Esophagus (tissue), 2 donors: Measurements from ENCODE around the gene GFAP. TPM values are rescaled to one million over a fixed set of nuclear protein-coding genes. Genes with fewer than 3 reads are reported as not detected.

Source experiments
- H3K27ac ChIP-seq, 2 donors: one replicate each; pipeline ENCODE4 v1.5.1; 2013; ENCODE audit warnings: low read depth in 2 of 2, mild to moderate bottlenecking in 2 of 2, inconsistent platforms in 1 of 2, low read length in 1 of 2, moderate library complexity in 1 of 2
- H3K27me3 ChIP-seq, 2 donors: one replicate each; pipeline ENCODE4 v1.6.1; 2013; ENCODE audit warnings: low read length in 2 of 2, control low read depth in 1 of 2, mild to moderate bottlenecking in 1 of 2; ENCODE audit not compliant: insufficient read depth in 2 of 2, control insufficient read depth in 1 of 2
- H3K36me3 ChIP-seq, 2 donors: one replicate each; pipeline ENCODE4 v1.6.1; 2013; ENCODE audit warnings: low read length in 1 of 2; ENCODE audit not compliant: control insufficient read depth in 2 of 2, insufficient read depth in 2 of 2
- H3K4me1 ChIP-seq, 2 donors: one replicate each; pipeline ENCODE4 v1.6.1; 2013; ENCODE audit warnings: low read length in 1 of 2; ENCODE audit not compliant: control insufficient read depth in 2 of 2, insufficient read depth in 2 of 2
- H3K4me3 ChIP-seq, 2 donors: one replicate each; pipeline ENCODE4 v1.5.1; 2013; ENCODE audit warnings: low read length in 2 of 2, mild to moderate bottlenecking in 2 of 2, low read depth in 1 of 2, moderate library complexity in 1 of 2
- H3K9me3 ChIP-seq, 2 donors: one replicate each; pipeline ENCODE4 v1.6.1; 2013; ENCODE audit warnings: mild to moderate bottlenecking in 2 of 2, low read depth in 1 of 2, low read length in 1 of 2, moderate library complexity in 1 of 2; ENCODE audit not compliant: control insufficient read depth in 2 of 2, insufficient read depth in 1 of 2
- WGBS, 2 donors: extraction: QIAGEN DNeasy Blood & Tissue Kit; methylation state at CpG; one replicate each; pipeline ENCODE4 v1.1.7; 2013; 5-methylcytosine and 5-hydroxymethylcytosine counted together
- polyA plus RNA-seq, 2 donors: library from polyadenylated mRNA; stranded (reverse); fragments of 200-250 nt; gene quantifications; one replicate each; pipeline ENCODE4 v1.2.3, GENCODE V29; 2013
- donor health status: healthy with polysubstance abuse.
- donor health status: Bipolar disorder and iron deficiency.

Gene GFAP
- polyA plus RNA-seq, 2 donors: 0.08 TPM; not detected in 1

DNA sequence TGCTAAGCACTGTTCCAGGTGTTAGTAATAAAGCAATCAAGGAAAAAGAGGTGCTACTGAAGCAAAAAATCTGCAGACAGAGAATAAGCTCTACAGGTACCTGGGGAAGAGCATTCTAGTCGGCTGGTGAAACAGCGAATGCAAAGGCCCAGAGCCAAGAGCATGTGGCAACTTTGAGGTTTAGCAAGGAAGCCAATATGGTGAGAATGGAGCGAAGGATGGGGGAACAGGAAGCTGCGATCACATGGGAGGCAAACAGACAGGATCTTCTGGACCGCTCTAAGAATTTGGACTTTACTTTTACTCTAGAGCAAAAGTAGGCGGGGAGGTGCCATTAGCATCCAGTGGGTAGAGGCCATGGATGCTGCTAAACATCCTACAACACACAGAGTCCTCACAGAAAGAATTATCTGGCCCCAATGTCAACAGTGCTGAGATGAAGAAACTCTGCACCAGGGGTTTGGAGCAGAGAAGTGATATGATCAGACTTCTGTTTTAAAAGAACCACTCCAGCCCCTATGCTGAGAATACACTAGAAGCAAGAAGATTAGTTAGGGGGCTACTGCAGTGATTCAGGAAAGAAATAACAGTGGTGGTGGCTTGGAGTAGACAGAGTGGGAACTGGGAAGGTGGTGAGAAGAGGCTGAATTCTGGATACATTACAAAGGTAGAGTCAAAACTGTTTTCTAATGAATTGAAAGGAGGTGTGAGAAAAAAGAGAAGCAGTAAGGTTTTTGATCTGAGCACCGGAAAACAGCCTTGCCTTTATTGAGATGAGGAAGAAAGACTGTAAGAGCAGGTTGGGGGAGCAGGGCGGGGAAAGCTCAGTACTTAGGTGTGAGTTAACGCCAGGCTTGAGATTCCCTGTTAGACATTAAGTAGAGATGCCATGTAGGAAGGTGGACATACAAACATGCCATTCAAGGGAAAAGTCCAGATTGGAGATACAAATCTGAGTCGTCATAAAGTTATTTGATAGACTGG, 27.0 kb downstream of the GFAP start:
- H3K9me3 ChIP-seq: no peaks in the 10 kb centered on the region
- no peaks in the 10 kb centered on the region for H3K27me3 ChIP-seq
- H3K27ac ChIP-seq: no peak overlapping the region
- 73 to 79% methylated on average over 10 of the region's 10 CpGs for WGBS, 2 donors
- no peak overlapping the region for H3K4me3 ChIP-seq
- H3K36me3 ChIP-seq: peaks cover 12 to 14% of the 10 kb centered on the region in 2 donors
- no peaks in the 10 kb centered on the region for H3K4me1 ChIP-seq

- Histone ChIP-seq H3K27me3 (no peaks in the 10 kb centered on the region), H3K36me3 (peaks cover 12 to 19% of the 10 kb centered on the region in 2 donors), H3K9me3 (no peaks in the 10 kb centered on the region), H3K27ac (no peak overlapping the region), H3K4me3 (no peak overlapping the region), H3K4me1 (no peaks in the 10 kb centered on the region)
- 90 to 92% methylated on average over 1 of the region's 1 CpG for WGBS, 2 donors
These were observed 28.3 kb downstream of the GFAP start for GRCh38 chr17:44887016-44887415.

- H3K4me3 ChIP-seq: no peak overlapping the region
- H3K27ac ChIP-seq: no peak overlapping the region
- no peaks in the 10 kb centered on the region for H3K4me1 ChIP-seq
- no peaks in the 10 kb centered on the region for H3K27me3 ChIP-seq
- H3K9me3 ChIP-seq: no peaks in the 10 kb centered on the region
- WGBS, 2 donors: 97 to 98% methylated on average over 2 of the region's 2 CpGs
- peaks cover 15 to 28% of the 10 kb centered on the region in 2 donors for H3K36me3 ChIP-seq
These were observed 30.4 kb downstream of the GFAP start for GRCh38 chr17:44884941-44885340.

- peaks cover 14 to 30% of the 10 kb centered on the region in 2 donors for H3K36me3 ChIP-seq
- no peaks in the 10 kb centered on the region for H3K27me3 ChIP-seq
These were observed 34.2 kb downstream of the GFAP start for GRCh38 chr17:44881145-44881544.

DNA sequence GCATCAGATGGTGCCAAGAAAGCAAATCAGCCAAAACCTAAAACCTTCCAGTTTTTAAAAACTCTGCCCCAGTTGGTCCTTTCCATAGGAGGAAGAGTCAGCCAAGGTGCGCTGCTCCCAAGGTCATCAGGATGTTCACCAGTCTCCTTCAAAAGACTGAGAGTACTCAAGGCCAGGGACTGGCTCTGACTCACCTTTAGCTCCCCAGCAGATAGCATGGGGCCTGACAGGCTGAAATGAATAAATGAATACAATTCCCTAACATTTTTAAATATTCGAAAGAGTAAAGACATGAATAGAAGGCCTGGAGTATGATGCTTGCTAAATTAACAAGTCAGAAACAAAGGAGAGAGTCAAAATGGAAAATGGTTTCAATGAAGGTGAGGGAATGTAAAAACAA, 35.2 kb downstream of the GFAP start:
- H3K9me3 ChIP-seq: no peaks in the 10 kb centered on the region
- peaks cover 19 to 33% of the 10 kb centered on the region in 2 donors for H3K36me3 ChIP-seq
- no peaks in the 10 kb centered on the region for H3K4me1 ChIP-seq
- WGBS, 2 donors: 91 to 95% methylated on average over 2 of the region's 2 CpGs
- H3K27ac ChIP-seq: no peak overlapping the region
- H3K27me3 ChIP-seq: no peaks in the 10 kb centered on the region
- no peak overlapping the region for H3K4me3 ChIP-seq

More at GRCh38 chr17:44881145-44881544, 34.2 kb downstream of the GFAP start:
- WGBS, 2 donors: 92 to 93% methylated on average over 4 of the region's 4 CpGs
- no peak overlapping the region for H3K4me3 ChIP-seq
- no peaks in the 10 kb centered on the region for H3K4me1 ChIP-seq
- no peaks in the 10 kb centered on the region for H3K9me3 ChIP-seq
- no peak overlapping the region for H3K27ac ChIP-seq

DNA sequence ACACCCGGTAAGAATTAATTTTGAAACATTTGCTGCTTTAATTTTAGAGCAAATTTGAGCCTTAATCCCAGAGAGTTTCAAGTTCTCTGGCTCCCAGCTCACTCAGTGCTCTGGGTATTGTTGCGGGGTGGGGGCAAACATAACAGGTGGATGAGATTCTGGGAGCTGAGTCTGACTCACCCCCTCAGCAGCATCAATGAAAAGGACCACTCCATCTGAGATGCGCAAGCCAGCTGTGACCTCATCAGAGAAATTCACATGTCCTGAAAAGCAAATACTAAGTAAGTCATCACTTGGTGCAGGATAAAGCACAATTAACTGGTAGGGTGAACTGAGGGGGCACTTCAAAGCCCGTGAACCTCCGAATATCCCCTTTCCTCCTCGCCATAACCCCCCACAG, 35.9 kb downstream of the GFAP start:
- Histone ChIP-seq H3K27ac (no peak overlapping the region), H3K9me3 (no peaks in the 10 kb centered on the region), H3K27me3 (no peaks in the 10 kb centered on the region), H3K36me3 (peaks cover 20 to 31% of the 10 kb centered on the region in 2 donors), H3K4me3 (no peak overlapping the region), H3K4me1 (no peaks in the 10 kb centered on the region)
- WGBS, 2 donors: 90 to 99% methylated on average over 6 of the region's 6 CpGs

DNA sequence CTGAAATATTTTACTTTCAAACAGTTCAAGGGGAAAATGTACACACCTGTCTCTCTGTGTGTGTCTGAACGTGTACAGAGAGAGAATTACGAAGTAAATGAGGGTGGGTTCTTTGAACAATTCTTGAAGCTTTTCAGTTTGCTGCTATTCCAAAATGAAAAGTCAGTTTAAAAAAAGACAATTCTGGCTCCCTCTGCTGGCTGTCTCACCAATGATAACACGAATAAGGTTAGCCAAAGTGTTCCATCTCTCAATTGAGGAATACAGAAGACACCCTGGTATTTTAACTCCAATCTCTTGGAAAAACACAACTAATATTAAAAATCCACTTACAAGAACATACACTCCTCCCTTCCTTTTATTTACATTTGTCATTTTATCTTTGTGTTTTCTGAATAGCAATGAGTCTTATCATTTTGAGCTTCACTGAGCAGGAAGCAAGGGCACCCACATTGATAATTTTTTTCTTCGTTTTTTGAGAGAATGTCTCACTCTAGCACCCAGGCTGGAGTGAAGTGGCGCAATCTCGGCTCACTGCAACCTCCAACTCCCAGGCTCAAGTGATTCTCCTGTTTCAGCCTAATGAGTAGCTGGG, 36.6 kb downstream of the GFAP start:
- Histone ChIP-seq H3K9me3 (no peaks in the 10 kb centered on the region), H3K4me3 (no peak overlapping the region), H3K27me3 (no peaks in the 10 kb centered on the region), H3K36me3 (peaks cover 24 to 30% of the 10 kb centered on the region in 2 donors), H3K27ac (no peak overlapping the region), H3K4me1 (no peaks in the 10 kb centered on the region)
- WGBS, 2 donors: 51 to 55% methylated on average over 6 of the region's 6 CpGs

GRCh38 chr17:44877121-44877520, 38.2 kb downstream of the GFAP start:
- Histone ChIP-seq H3K36me3 (peaks cover 21 to 27% of the 10 kb centered on the region in 2 donors), H3K27me3 (no peaks in the 10 kb centered on the region), H3K4me3 (no peak overlapping the region), H3K27ac (no peak overlapping the region), H3K4me1 (no peaks in the 10 kb centered on the region), H3K9me3 (no peaks in the 10 kb centered on the region)
- WGBS, 2 donors: 83 to 91% methylated on average over 5 of the region's 5 CpGs

DNA sequence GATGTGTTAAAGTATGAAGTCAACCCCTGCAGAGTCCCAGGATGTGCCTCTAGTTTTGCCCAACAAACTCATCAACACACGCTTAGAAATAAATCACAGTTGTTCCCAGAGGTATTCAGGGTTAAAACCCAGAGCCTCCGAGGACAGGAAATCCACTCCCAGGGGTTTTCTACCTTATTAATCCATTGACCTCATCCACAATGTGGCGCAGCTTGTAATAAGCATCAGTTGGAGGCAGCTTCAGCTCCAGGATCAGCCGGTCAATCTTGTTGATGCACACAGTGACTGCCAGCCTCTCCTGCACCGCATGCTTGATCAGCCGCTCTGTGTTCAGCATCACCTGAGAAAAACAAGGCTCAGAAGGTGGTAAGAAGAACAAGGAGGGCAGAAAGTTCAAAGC, 39.5 kb downstream of the GFAP start:
- no peaks in the 10 kb centered on the region for H3K27me3 ChIP-seq
- H3K27ac ChIP-seq: no peak overlapping the region
- H3K36me3 ChIP-seq: peaks cover 23 to 28% of the 10 kb centered on the region in 2 donors
- no peaks in the 10 kb centered on the region for H3K9me3 ChIP-seq
- WGBS, 2 donors: 94 to 96% methylated on average over 6 of the region's 6 CpGs
- no peak overlapping the region for H3K4me3 ChIP-seq
- no peaks in the 10 kb centered on the region for H3K4me1 ChIP-seq
